Heart left ventricle (tissue), 13 donors: ENCODE measurements around the gene C10orf88.

Experiments
- POLR2A ChIP-seq, 2 donors: fragments of 450-650 bp; IDR thresholded peaks; one replicate each; pipeline ENCODE4 v1.6.1; 2017; ENCODE audit warnings: antibody characterized with exemption in 2 of 2, mild to moderate bottlenecking in 2 of 2, moderate library complexity in 2 of 2
- TF ChIP-seq, protein P1 (sequence below), 12 donors: fragments of 200-600 bp; sonication (generic) in 4 of 12; IDR thresholded peaks; one replicate each; pipeline versions ENCODE4 v1.5.0 to v1.8.0; 2018 to 2022; ENCODE audit warnings: antibody characterized with exemption in 12 of 12, mild to moderate bottlenecking in 5 of 12
- donor health status: ischemic (EF 13 %, LVEDD 7.1; RV severe dilation, severe dysfunction).
- donor health status: DM: no; HTN: yes; CAD: no.
- donor health status: DM: no; HTN: no; CAD: no.
- donor health status: ischemic (EF 25% LVEDD 6.9; RV normal size, moderate dysfunction).
- donor health status: ischemic (EF 25% LVEDD 5.7; RV mildly dilated, moderate dysfunction).
- donor health status: ischemic (EF 35%, LVEDD 5.7; RV mildly dilated, moderate dysfunction).
- donor health status: nonischemic (EF 11% LVEDD 7.7; RV severe dilation, severe dysfunction).
- donor health status: DM: yes; HTN: yes; CAD: no.
- donor health status: PGD.
- donor health status: ischemic (EF 29% LVEDD 5.4; RV normal size, mild dysfunction).
- donor health status: nonischemic (EF 23%, LVEDD 6.1; RV moderate dilation, normal function).

DNA sequence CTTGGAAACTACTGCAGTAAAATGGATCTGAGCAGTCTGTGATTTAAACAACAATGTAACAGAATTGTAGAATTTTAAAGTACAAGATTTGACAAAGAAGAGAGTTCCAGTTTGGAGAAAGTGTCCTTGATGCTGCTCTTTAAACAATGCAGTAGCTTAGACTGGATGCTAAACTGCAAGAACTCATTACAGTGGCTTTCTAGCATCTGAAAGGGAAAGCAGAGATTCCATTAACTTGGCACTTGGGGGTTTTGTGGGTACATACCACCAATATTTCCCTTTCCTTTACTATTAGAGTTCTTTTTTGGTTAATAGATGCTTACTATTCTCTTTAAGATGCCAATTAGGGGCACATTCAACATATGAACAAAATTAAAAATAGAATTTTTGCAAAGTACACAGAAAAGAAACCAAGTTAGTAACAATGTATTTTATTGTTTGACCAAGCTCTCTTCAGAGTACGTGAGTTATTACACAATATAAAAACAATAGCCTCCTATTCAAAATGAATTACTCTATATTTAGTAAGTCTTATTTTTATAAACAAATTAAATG, 38.1 kb upstream of the C10orf88 start:
- TF ChIP-seq POLR2A (IDR thresholded peaks at IDR 0.05): no peak
- TF ChIP-seq, protein P1, sequence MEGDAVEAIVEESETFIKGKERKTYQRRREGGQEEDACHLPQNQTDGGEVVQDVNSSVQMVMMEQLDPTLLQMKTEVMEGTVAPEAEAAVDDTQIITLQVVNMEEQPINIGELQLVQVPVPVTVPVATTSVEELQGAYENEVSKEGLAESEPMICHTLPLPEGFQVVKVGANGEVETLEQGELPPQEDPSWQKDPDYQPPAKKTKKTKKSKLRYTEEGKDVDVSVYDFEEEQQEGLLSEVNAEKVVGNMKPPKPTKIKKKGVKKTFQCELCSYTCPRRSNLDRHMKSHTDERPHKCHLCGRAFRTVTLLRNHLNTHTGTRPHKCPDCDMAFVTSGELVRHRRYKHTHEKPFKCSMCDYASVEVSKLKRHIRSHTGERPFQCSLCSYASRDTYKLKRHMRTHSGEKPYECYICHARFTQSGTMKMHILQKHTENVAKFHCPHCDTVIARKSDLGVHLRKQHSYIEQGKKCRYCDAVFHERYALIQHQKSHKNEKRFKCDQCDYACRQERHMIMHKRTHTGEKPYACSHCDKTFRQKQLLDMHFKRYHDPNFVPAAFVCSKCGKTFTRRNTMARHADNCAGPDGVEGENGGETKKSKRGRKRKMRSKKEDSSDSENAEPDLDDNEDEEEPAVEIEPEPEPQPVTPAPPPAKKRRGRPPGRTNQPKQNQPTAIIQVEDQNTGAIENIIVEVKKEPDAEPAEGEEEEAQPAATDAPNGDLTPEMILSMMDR (IDR thresholded peaks at IDR 0.05): no peak
